OCI-LY3 (cell line): ENCODE results near the gene DNAJC4.

Source experiments
- H2AFZ ChIP-seq: fragments of 200-600, 300-600 bp; shearing (Covaris generic); 2 replicates; pipeline ENCODE4 v1.6.0; 2014; ENCODE audit warnings: antibody characterized with exemption, low read depth, low read length
- H3K27ac ChIP-seq: fragments of 200-600, 300-600 bp; sonication (generic); 2 replicates; pipeline ENCODE4 v1.5.1; 2014; ENCODE audit warnings: mild to moderate bottlenecking, low read length, moderate library complexity, mixed read lengths
- H3K27me3 ChIP-seq: fragments of 200-600, 300-600 bp; sonication (generic); 2 replicates; pipeline ENCODE4 v1.6.1; 2014; ENCODE audit warnings: low read depth, low read length, mixed read lengths
- H3K36me3 ChIP-seq: fragments of 200-600, 300-600 bp; sonication (generic); replicated peaks from 2 replicates; pipeline ENCODE3; 2014; ENCODE audit warnings: low read depth, low read length, mixed read lengths
- H3K4me1 ChIP-seq: fragments of 300-600, 200-600 bp; sonication (generic); 2 replicates; pipeline ENCODE4 v1.6.1; 2014; ENCODE audit warnings: low read length, mixed read lengths
- H3K4me2 ChIP-seq: fragments of 200-600, 300-600 bp; sonication (generic); 2 replicates; pipeline ENCODE4 v1.6.1; 2014; ENCODE audit warnings: low read length, mixed read lengths
- H3K4me3 ChIP-seq: fragments of 300-600, 200-600 bp; sonication (generic); 2 replicates; pipeline ENCODE4 v1.5.1; 2014; ENCODE audit warnings: antibody characterized with exemption, mild to moderate bottlenecking, low read length, moderate library complexity
- H3K79me2 ChIP-seq: fragments of 300-600, 200-600 bp; shearing (Covaris generic); 2 replicates; pipeline ENCODE4 v1.6.1; 2014; ENCODE audit warnings: mild to moderate bottlenecking, low read length, mixed read lengths
- H3K9ac ChIP-seq: fragments of 300-600, 200-600 bp; shearing (Covaris generic); 2 replicates; pipeline ENCODE4 v1.6.0; 2014; ENCODE audit warnings: mild to moderate bottlenecking, low read length, moderate library complexity
- H3K9me3 ChIP-seq: fragments of 200-600, 300-600 bp; shearing (Covaris generic); 2 replicates; pipeline ENCODE4 v1.6.1; 2014; ENCODE audit warnings: low read length, mixed read lengths; ENCODE audit not compliant: insufficient read depth
- H4K20me1 ChIP-seq: fragments of 200-600, 300-600 bp; sonication (generic); 2 replicates; pipeline ENCODE4 v1.6.1; 2016; ENCODE audit warnings: low read length, mixed read lengths; ENCODE audit not compliant: insufficient read depth
- EZH2phosphoT487 ChIP-seq: fragments of 200-600 bp; shearing (Covaris generic); IDR thresholded peaks from 2 replicates; pipeline ENCODE4 v1.6.1; 2018; ENCODE audit warnings: antibody characterized with exemption, mixed run types, low read depth
- TF ChIP-seq, protein P1 (sequence below): fragments of 200-600, 300-600 bp; sonication (generic); IDR thresholded peaks from 2 replicates; pipeline ENCODE4 v1.5.1; 2014; ENCODE audit warnings: antibody characterized with exemption, low read length, low read depth

DNAJC4 gene

GRCh38 chr11:64183890-64184289 lies 46.5 kb upstream of the DNAJC4 start:
- TF ChIP-seq EZH2phosphoT487 = no peak
- TF ChIP-seq, protein P1, sequence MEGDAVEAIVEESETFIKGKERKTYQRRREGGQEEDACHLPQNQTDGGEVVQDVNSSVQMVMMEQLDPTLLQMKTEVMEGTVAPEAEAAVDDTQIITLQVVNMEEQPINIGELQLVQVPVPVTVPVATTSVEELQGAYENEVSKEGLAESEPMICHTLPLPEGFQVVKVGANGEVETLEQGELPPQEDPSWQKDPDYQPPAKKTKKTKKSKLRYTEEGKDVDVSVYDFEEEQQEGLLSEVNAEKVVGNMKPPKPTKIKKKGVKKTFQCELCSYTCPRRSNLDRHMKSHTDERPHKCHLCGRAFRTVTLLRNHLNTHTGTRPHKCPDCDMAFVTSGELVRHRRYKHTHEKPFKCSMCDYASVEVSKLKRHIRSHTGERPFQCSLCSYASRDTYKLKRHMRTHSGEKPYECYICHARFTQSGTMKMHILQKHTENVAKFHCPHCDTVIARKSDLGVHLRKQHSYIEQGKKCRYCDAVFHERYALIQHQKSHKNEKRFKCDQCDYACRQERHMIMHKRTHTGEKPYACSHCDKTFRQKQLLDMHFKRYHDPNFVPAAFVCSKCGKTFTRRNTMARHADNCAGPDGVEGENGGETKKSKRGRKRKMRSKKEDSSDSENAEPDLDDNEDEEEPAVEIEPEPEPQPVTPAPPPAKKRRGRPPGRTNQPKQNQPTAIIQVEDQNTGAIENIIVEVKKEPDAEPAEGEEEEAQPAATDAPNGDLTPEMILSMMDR = no peak
- Histone ChIP-seq H2AFZ (no peak overlapping the region), H3K4me3 (no peak overlapping the region), H3K27ac (no peak overlapping the region), H3K4me2 (peak overlapping the region; percentile 90), H3K79me2 (peaks cover 23% of the 10 kb centered on the region), H3K36me3 (peaks cover 20% of the 10 kb centered on the region), H4K20me1 (peaks cover 3% of the 10 kb centered on the region; the same call in 1 of the 2 replicates), H3K9me3 (0 out of 2 replicates have a peak, but pooled peaks cover 1% of the 10 kb centered on the region), H3K4me1 (peaks cover 12% of the 10 kb centered on the region), H3K27me3 (no peaks in the 10 kb centered on the region), H3K9ac (no peak overlapping the region)

DNA sequence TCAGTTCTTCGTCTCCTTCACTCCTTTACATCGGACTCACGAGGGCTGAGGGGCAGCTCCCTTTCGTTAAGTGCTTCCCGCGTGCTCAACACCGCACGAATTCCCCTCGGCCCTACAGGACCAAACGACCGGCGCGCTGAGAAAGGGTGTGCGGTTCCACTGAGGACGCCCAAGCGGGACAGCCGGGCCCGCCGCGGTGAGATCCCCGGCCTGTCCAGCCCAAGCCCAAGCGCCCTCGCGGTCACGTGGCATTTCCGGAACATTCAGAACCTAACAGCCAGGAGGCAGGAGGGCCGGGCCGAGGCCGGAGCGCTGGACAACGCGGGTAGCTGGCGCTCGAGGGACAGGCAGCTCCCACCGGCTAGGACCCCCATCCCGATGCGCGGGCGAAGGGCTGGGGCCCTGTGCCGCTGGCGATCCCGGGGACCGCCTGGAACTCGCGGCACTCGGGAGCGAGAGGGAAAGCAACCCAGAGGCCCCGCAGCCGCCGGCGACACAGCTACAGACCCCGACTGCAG lies 45.1 kb upstream of the DNAJC4 start:
- Histone ChIP-seq H3K9me3 (no peaks in the 10 kb centered on the region), H3K36me3 (peaks cover 16% of the 10 kb centered on the region), H3K27ac (peak overlapping the region; percentile 48), H3K4me3 (peak overlapping the region; percentile 84), H3K4me1 (peaks cover 12% of the 10 kb centered on the region), H2AFZ (peak overlapping the region; percentile 11; the same call in 1 of the 2 replicates), H3K4me2 (peak overlapping the region; percentile 90), H3K27me3 (no peaks in the 10 kb centered on the region), H3K9ac (peak overlapping the region; percentile 73), H4K20me1 (peaks cover 8% of the 10 kb centered on the region), H3K79me2 (peaks cover 23% of the 10 kb centered on the region)
- no peak for TF ChIP-seq EZH2phosphoT487
- TF ChIP-seq, protein P1 = no peak

GRCh38 chr11:64185693-64186491 lies 44.5 kb upstream of the DNAJC4 start, which contains the start of gene STIP1:
Gene STIP1 (plus strand): TSS chr11:64186171. CDS start chr11:64186262, 91 bp downstream.
- peak within 1 kb of the TSS; percentile 11; the same call in 1 of the 2 replicates for H2AFZ ChIP-seq
- no peaks in the 10 kb centered on the region for H3K9me3 ChIP-seq
- TF ChIP-seq, protein P1 = no peak; the same call in 1 of the 2 replicates
- TF ChIP-seq EZH2phosphoT487 = no peak
- no peaks in the 10 kb centered on the region for H3K27me3 ChIP-seq
- H3K4me1 ChIP-seq = peaks cover 12% of the 10 kb centered on the region
- peaks cover 20% of the 10 kb centered on the region for H3K36me3 ChIP-seq
- peaks cover 23% of the 10 kb centered on the region for H3K79me2 ChIP-seq
- peak within 1 kb of the TSS; percentile 73 for H3K9ac ChIP-seq
- peak within 1 kb of the TSS; percentile 48 for H3K27ac ChIP-seq
- peak within 1 kb of the TSS; percentile 84 for H3K4me3 ChIP-seq
- H3K4me2 ChIP-seq = peak within 1 kb of the TSS; percentile 90
- H4K20me1 ChIP-seq = peaks cover 8% of the 10 kb centered on the region

DNA sequence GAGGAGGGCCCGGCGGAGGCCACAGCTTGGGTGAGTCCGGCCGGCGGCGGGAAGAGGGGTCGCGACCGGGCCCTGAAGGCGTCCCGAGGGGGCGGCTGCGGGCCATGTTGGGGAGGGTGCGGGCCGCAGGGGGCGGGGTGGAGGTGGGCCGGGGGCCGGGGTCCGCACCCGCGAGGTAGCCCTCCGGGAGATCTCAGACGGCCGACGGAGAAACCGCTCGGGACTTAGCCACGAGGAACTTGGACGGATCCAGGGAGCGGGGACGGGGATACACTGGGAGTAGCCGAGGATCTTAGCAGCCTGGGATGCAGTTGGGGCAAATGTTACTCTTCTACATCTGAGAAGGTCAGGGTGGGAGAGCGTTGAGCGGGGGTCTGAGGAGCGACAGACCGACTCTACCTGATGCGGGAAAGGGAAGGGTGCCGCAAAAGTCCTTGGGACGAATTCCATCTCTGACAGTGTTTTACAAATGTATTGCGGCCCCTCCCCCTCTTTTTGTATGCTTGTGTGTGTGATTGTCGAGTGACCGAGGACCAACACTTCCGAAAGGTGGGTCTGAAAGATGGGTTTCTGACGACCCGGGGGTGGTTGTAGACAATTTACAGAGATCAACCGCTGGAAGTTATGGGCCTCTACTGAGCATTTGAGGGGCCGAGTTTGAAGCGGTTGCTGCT lies 43.7 kb upstream of the DNAJC4 start:
- Histone ChIP-seq H3K27ac (no peak overlapping the region), H3K79me2 (peaks cover 23% of the 10 kb centered on the region)

More for the DNA sequence above, 43.7 kb upstream of the DNAJC4 start:
- H3K36me3 ChIP-seq = peaks cover 20% of the 10 kb centered on the region
- no peak for TF ChIP-seq EZH2phosphoT487
- TF ChIP-seq, protein P1 = no peak
- H3K9me3 ChIP-seq = no peaks in the 10 kb centered on the region
- H4K20me1 ChIP-seq = peaks cover 8% of the 10 kb centered on the region
- no peaks in the 10 kb centered on the region for H3K27me3 ChIP-seq
- H3K4me2 ChIP-seq = no peak overlapping the region
- no peak overlapping the region for H2AFZ ChIP-seq
- no peak overlapping the region for H3K4me3 ChIP-seq
- no peak overlapping the region for H3K9ac ChIP-seq
- H3K4me1 ChIP-seq = peaks cover 6% of the 10 kb centered on the region
